Upper lobe of left lung (tissue), 4 donors: ENCODE data around the gene APPBP2.

Source experiments
- EP300 ChIP-seq, 4 donors: sonication (generic); formaldehyde crosslinking; IDR thresholded peaks; one replicate each; pipeline ENCODE4 v1.5.1; 2017; ENCODE audit warnings: antibody characterized with exemption in 4 of 4, control low read depth in 2 of 4
- TF ChIP-seq, protein P1 (sequence below), 6 experiments: fragments of 450-650 bp in 4 of 6; fragments of 200-600 bp in 2 of 6; sonication (generic) in 2 of 6; IDR thresholded peaks; one replicate each; pipeline ENCODE4 v1.5.1; 2016 to 2019; ENCODE audit warnings: antibody characterized with exemption in 6 of 6

DNA sequence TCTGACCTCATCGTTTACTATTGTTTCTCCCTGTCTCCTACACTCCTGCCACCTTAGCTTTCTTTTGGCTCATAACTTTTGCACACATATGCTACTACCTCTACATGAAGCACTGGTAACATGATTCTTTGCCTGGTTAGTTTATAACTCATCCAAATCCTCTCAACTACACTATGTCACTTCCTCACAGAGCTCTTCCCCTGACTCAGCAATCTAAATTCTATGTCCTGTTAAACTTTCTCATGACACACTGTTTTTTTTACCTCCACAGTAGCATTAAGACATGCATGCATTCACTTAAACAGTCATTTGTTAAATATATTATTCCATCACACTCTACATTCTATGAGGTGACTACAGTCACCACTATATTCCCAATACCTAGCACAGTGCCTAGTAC, 19.7 kb downstream of the APPBP2 start:
- no peak for TF ChIP-seq EP300 (IDR thresholded peaks at IDR 0.05)
- TF ChIP-seq, protein P1, sequence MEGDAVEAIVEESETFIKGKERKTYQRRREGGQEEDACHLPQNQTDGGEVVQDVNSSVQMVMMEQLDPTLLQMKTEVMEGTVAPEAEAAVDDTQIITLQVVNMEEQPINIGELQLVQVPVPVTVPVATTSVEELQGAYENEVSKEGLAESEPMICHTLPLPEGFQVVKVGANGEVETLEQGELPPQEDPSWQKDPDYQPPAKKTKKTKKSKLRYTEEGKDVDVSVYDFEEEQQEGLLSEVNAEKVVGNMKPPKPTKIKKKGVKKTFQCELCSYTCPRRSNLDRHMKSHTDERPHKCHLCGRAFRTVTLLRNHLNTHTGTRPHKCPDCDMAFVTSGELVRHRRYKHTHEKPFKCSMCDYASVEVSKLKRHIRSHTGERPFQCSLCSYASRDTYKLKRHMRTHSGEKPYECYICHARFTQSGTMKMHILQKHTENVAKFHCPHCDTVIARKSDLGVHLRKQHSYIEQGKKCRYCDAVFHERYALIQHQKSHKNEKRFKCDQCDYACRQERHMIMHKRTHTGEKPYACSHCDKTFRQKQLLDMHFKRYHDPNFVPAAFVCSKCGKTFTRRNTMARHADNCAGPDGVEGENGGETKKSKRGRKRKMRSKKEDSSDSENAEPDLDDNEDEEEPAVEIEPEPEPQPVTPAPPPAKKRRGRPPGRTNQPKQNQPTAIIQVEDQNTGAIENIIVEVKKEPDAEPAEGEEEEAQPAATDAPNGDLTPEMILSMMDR (IDR thresholded peaks at IDR 0.05) = no peak
